Keratinocyte (primary cell): ENCODE data around the gene PLAC9. TPM values are rescaled to one million over a fixed set of nuclear protein-coding genes. Genes with fewer than 3 reads are reported as not detected.

ENCODE experiments used
- DNase-seq: peaks from one replicate; pipeline ENCODE4 v3.0.0-alpha.2; 2011; ENCODE audit warnings: low read depth, missing footprints, low spot score
- FAIRE-seq: peaks from 2 replicates; lab custom pipeline; 2011; peaks lifted over from hg19 to GRCh38; lab: Jason Lieb, UNC
- H2AFZ ChIP-seq: 2 replicates; pipeline ENCODE4 v1.6.0; 2012; ENCODE audit warnings: low read length, control low read depth, inconsistent platforms; ENCODE audit not compliant: control insufficient read depth
- H3K27ac ChIP-seq: 2 replicates; pipeline ENCODE4 v1.5.1; 2011; ENCODE audit warnings: low read length; ENCODE audit not compliant: control insufficient read depth, insufficient read depth
- H3K27me3 ChIP-seq: 3 replicates; pipeline ENCODE4 v1.6.0; 2011; ENCODE audit warnings: low read length; ENCODE audit not compliant: control insufficient read depth, insufficient read depth; ENCODE audit errors: extremely low read depth
- H3K36me3 ChIP-seq, 2 experiments: 2 replicates in 1 of 2; 3 replicates in 1 of 2; pipeline ENCODE4 v1.5.1; 2011; ENCODE audit warnings: low read length in 2 of 2, mild to moderate bottlenecking in 1 of 2; ENCODE audit not compliant: control insufficient read depth in 2 of 2, insufficient read depth in 2 of 2; ENCODE audit errors: extremely low read depth in 1 of 2
- H3K4me1 ChIP-seq: 3 replicates; pipeline ENCODE4 v1.5.1; 2011; ENCODE audit warnings: low read length; ENCODE audit not compliant: control insufficient read depth, insufficient read depth; ENCODE audit errors: extremely low read depth
- H3K4me2 ChIP-seq: 3 replicates; pipeline ENCODE4 v1.6.0; 2011; ENCODE audit warnings: low read depth, low read length; ENCODE audit not compliant: control insufficient read depth, insufficient read depth; ENCODE audit errors: extremely low read depth
- H3K4me3 ChIP-seq, 3 experiments: fragments of 200-600 bp in 1 of 3; sonication (generic) in 1 of 3; 2 replicates in 2 of 3; 3 replicates in 1 of 3; pipeline ENCODE4 v1.5.1; 2011 to 2016; ENCODE audit warnings: low read length in 3 of 3, mild to moderate bottlenecking in 3 of 3, control low read depth in 2 of 3, inconsistent platforms in 1 of 3, low read depth in 1 of 3, mixed read lengths in 1 of 3, mixed run types in 1 of 3, moderate library complexity in 1 of 3; ENCODE audit not compliant: control insufficient read depth in 2 of 3, insufficient read depth in 2 of 3; ENCODE audit errors: extremely low read depth in 1 of 3
- H3K79me2 ChIP-seq: 2 replicates; pipeline ENCODE4 v1.6.0; 2012; ENCODE audit warnings: low read length; ENCODE audit not compliant: control insufficient read depth, insufficient read depth
- H3K9ac ChIP-seq: 3 replicates; pipeline ENCODE4 v1.6.0; 2011; ENCODE audit warnings: low read length; ENCODE audit not compliant: control insufficient read depth, insufficient read depth; ENCODE audit errors: extremely low read depth
- H3K9me1 ChIP-seq: 3 replicates; pipeline ENCODE4 v1.6.0; 2011; ENCODE audit warnings: low read length; ENCODE audit not compliant: control insufficient read depth, insufficient read depth; ENCODE audit errors: extremely low read depth
- H3K9me3 ChIP-seq: 2 replicates; pipeline ENCODE4 v1.5.1; 2012; ENCODE audit warnings: low read depth, low read length; ENCODE audit not compliant: control insufficient read depth
- H4K20me1 ChIP-seq: 3 replicates; pipeline ENCODE4 v1.6.0; 2011; ENCODE audit warnings: low read length; ENCODE audit not compliant: control insufficient read depth, insufficient read depth; ENCODE audit errors: extremely low read depth
- CTCF ChIP-seq, 3 experiments: IDR thresholded peaks in 1 of 3; conservative IDR thresholded peaks in 1 of 3; optimal IDR thresholded peaks in 1 of 3; 2 replicates in 2 of 3; 3 replicates in 1 of 3; pipeline versions ENCODE3 to v1.5.1; 2011; ENCODE audit warnings: low read length in 3 of 3, mild to moderate bottlenecking in 3 of 3, moderate library complexity in 2 of 3, control low read depth in 1 of 3, inconsistent platforms in 1 of 3; ENCODE audit not compliant: insufficient read depth in 2 of 3; ENCODE audit errors: extremely low read depth in 1 of 3
- EZH2 ChIP-seq: IDR thresholded peaks from one replicate; pipeline ENCODE4 v1.6.1; 2012; ENCODE audit warnings: inconsistent platforms, mild to moderate bottlenecking, low read length, moderate library complexity
- dilution Hi-C: fragments of 300-500 bp; cut with MboI; formaldehyde crosslinking; loops from one replicate; pipeline ENCODE4 v1.7.0; 2020; ENCODE audit warnings: low sequenced_read_pairs; ENCODE audit not compliant: extremely low pct_ligation_motif_present
- polyA plus RNA-seq, 5 experiments: library from polyadenylated mRNA; depleted of rRNA in 3 of 5; stranded (reverse) in 3 of 5; stranded (forward) in 1 of 5; unstranded in 1 of 5; fragments of >200 nt; gene quantifications; 1 replicate in 1 of 5; 2 replicates in 3 of 5; 3 replicates in 1 of 5; pipeline versions ENCODE4 v1.2.1 to v1.2.3, GENCODE V29; 2011 to 2012; ENCODE audit warnings: missing spikeins in 2 of 5, low read depth in 1 of 5, low replicate concordance in 1 of 5

Gene PLAC9
- polyA plus RNA-seq, 1 donor (not counting 4 experiments of a cell fraction or from before 2014, with no cell fraction given), result 0.39 TPM

- Histone ChIP-seq H2AFZ (no peak overlapping the region), H3K27me3 (no peaks in the 10 kb centered on the region), H3K9me3 (no peaks in the 10 kb centered on the region), H3K27ac (no peak overlapping the region), H3K4me2 (no peak overlapping the region), H3K36me3 (peaks cover 0 to 13% of the 10 kb centered on the region in 2 experiments), H3K79me2 (no peaks in the 10 kb centered on the region), H3K4me3 (no peak overlapping the region), H4K20me1 (no peaks in the 10 kb centered on the region), H3K9me1 (no peaks in the 10 kb centered on the region), H3K9ac (no peak overlapping the region), H3K4me1 (peaks cover under 1% of the 10 kb centered on the region)
- DNase-seq, result no peak
- FAIRE-seq, result no peak
- dilution Hi-C loops, result no loop called here
- TF ChIP-seq EZH2 (no peak), CTCF (optimal IDR thresholded peaks at IDR 0.05 in 1 of 3, IDR thresholded peaks at IDR 0.05 in 1 of 3, conservative IDR thresholded peaks at IDR 0.05 in 1 of 3; ENCODE audit: extremely low read depth in 1 of 3, insufficient read depth in 2 of 3, low read length in 3 of 3) (no peak)
Measured at GRCh38 chr10:80149123-80149522, 16.6 kb downstream of the PLAC9 start.

GRCh38 chr10:80150172-80150571 lies 17.6 kb downstream of the PLAC9 start:
- Histone ChIP-seq H3K4me2 (no peak overlapping the region), H3K9me3 (no peaks in the 10 kb centered on the region), H3K79me2 (no peaks in the 10 kb centered on the region), H3K27ac (no peak overlapping the region), H3K36me3 (peaks cover 0 to 13% of the 10 kb centered on the region in 2 experiments), H3K27me3 (no peaks in the 10 kb centered on the region), H3K4me3 (no peak overlapping the region), H3K9ac (no peak overlapping the region), H3K9me1 (no peaks in the 10 kb centered on the region), H3K4me1 (peaks cover 10% of the 10 kb centered on the region), H4K20me1 (peaks cover 3% of the 10 kb centered on the region), H2AFZ (no peak overlapping the region)
- TF ChIP-seq CTCF (optimal IDR thresholded peaks at IDR 0.05 in 1 of 3, IDR thresholded peaks at IDR 0.05 in 1 of 3, conservative IDR thresholded peaks at IDR 0.05 in 1 of 3; ENCODE audit: extremely low read depth in 1 of 3, insufficient read depth in 2 of 3, low read length in 3 of 3), result no peak
- TF ChIP-seq EZH2, result no peak
- FAIRE-seq (no peak), DNase-seq (no peak)
- dilution Hi-C loops, result no loop called here
